AG10803 (cell line): ENCODE results near the gene MBTD1.

Experiments
- DNase-seq: peaks from one replicate; pipeline ENCODE4 v3.0.0; 2010; ENCODE audit warnings: low read depth
- H3K4me3 ChIP-seq: 2 replicates; pipeline ENCODE4 v1.5.1; 2011; ENCODE audit warnings: mild to moderate bottlenecking, low read length, control low read depth
- TF ChIP-seq, protein P1 (sequence below): conservative IDR thresholded peaks from 2 replicates; pipeline ENCODE4 v1.5.1; 2011; ENCODE audit warnings: mild to moderate bottlenecking, low read length, control low read depth, inconsistent platforms

Gene MBTD1

DNA sequence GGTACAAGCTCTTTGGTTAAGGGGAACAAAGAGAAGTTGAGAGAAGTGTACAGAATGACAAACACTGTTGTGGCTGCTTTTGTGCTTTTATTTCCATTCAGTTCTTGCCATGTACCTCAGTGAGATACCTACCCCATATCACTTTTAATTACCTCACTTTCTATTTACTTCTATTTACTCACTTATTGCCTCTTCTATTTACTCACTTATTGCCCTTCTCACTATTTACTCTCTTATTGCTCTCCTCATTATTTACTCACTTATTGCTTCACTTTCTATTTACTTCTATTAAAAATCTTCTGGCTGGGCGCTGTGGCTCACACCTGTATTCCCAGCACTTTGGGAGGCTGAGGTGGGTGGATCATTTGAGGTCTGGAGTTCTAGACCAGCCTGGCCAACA is 41.9 kb downstream of the MBTD1 start:
- H3K4me3 ChIP-seq: no peak overlapping the region
- no peak for DNase-seq
- TF ChIP-seq, protein P1, sequence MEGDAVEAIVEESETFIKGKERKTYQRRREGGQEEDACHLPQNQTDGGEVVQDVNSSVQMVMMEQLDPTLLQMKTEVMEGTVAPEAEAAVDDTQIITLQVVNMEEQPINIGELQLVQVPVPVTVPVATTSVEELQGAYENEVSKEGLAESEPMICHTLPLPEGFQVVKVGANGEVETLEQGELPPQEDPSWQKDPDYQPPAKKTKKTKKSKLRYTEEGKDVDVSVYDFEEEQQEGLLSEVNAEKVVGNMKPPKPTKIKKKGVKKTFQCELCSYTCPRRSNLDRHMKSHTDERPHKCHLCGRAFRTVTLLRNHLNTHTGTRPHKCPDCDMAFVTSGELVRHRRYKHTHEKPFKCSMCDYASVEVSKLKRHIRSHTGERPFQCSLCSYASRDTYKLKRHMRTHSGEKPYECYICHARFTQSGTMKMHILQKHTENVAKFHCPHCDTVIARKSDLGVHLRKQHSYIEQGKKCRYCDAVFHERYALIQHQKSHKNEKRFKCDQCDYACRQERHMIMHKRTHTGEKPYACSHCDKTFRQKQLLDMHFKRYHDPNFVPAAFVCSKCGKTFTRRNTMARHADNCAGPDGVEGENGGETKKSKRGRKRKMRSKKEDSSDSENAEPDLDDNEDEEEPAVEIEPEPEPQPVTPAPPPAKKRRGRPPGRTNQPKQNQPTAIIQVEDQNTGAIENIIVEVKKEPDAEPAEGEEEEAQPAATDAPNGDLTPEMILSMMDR: no peak

DNA sequence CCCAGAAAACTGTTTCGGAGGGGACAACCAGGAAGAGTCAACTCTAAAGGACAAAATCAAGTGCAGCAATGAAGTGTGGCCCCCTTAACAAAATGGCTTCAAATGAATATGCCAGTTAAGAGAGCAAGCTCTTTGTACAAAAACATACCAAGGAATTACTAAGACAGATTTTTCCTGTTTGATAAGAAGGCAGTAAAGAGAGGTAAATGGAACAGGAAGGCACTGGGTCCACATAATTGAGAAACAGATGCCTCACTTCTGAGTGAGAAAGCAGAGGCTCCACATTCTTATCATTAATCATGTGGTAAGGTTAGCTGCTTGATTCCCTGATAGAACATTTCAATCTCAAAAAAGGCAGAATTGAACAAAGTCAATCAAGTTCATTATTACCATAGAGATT is 44.9 kb downstream of the MBTD1 start:
- TF ChIP-seq, protein P1: no peak
- no peak for DNase-seq
- H3K4me3 ChIP-seq: no peak overlapping the region

DNA sequence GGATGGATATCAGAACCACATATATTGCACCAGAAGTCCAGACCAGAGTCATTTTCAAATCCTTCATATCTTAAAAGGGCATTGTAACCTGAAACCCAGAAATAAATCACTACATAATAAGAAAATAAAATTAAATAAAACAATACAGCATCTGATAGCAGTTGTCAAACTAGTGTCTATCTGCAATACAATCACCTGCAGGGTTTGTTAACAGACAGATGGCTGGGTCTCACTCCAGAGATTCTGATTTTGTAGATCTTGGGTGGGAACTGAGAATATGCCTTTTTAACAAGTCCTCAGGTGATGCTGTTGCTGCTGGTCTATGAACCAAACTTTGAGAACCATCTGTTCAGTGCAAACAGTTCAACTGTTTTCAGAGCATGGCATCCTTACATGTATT is 56.0 kb downstream of the MBTD1 start:
- no peak for DNase-seq

DNA sequence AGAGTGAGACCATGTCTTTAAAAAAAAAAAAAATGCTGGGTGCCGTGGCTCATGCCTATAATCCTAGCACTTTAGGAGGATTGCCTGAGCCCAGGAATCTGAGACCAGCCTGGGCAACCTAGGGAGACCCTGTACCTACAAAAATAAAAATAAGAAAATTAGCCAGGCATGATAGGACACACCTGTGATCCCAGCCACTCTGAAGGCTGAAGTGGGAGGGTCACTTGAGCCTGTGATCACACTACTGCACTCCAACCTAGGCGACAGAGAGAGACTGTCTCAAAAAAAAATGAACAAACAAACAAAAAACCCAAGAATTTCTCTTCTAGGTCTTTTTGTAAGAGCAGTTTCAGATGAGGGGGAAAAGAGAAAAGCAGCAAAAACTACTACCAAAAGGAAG is 59.0 kb downstream of the MBTD1 start:
- no peak overlapping the region for H3K4me3 ChIP-seq
- TF ChIP-seq, protein P1: no peak
- no peak for DNase-seq

More for the DNA sequence above, 56.0 kb downstream of the MBTD1 start:
- no peak overlapping the region for H3K4me3 ChIP-seq
- TF ChIP-seq, protein P1: no peak

DNA sequence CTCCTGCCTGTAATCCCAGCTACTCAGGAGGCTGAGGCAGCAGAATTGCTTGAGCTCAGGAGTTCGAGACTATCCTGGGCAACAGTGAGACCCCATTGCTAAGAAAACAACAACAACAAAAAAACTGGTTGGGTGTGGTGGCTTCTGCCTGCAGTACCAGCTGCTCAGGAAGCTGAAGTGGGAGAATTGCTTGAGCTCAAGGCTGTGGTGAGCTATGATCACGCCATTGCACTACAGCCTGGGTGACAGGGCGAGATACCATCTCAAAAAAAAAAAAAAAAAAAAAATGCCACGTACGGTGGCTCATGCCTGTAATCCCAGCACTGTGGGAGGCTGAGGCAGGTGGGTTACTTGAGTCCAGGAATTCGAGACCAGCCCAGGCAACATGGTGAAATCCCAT is 59.6 kb downstream of the MBTD1 start:
- DNase-seq: no peak
- TF ChIP-seq, protein P1: no peak
- no peak overlapping the region for H3K4me3 ChIP-seq

DNA sequence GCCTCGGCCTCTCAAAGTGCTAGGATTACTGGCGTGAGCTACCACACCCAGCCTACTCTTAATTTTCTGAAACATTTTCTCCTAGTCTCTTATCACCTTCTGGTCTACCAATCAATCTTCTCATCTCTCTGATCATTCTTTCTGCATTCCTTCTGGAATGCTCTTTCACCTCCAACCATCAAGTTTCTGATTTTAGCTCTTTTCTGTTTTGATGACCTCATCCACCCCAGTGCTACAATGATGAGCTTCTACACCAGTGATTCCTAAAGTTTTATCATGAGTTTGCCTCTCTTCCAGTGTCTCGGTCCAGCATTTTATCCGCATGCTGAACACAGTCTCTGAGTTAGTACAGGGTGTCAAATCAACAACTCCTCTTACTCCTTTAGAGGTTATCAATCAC is 62.1 kb downstream of the MBTD1 start:
- no peak overlapping the region for H3K4me3 ChIP-seq
- TF ChIP-seq, protein P1: no peak

DNA sequence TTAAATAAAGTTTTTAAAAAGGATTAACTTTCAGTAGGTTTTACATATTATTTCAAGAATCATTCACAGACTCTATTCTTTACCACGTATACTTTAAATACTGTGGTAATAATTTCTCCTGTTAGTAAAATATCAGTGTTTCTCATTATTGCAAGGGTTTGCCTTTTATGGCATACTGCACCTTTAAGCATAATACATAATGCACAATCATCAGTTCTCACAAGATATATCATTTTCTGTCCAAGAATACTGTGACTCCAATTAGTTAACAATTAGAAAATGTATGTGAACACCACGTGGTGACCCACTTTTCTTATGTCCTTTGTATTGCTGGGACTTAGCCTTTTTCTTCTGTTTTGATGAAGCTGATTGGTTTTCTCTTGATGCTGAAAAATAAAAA is 68.0 kb downstream of the MBTD1 start:
- no peak overlapping the region for H3K4me3 ChIP-seq
- no peak for DNase-seq
- TF ChIP-seq, protein P1: no peak

More for the DNA sequence above, 62.1 kb downstream of the MBTD1 start:
- DNase-seq: no peak
